GM21576 (cell line): ENCODE results near the gene ENOX2.
"Not testable (repeated sequence)": the region's sequence is repeated elsewhere in the genome, so short reads cannot be mapped to it uniquely, and the experiment has no call there.

Experiments used
- ATAC-seq: cut with Tn5 transposase; IDR thresholded peaks from one replicate; pipeline ENCODE4 v1.9.1; 2021; ENCODE audit warnings: mild to moderate bottlenecking, moderate library complexity; ENCODE audit not compliant: unreplicated experiment

Gene ENOX2

DNA sequence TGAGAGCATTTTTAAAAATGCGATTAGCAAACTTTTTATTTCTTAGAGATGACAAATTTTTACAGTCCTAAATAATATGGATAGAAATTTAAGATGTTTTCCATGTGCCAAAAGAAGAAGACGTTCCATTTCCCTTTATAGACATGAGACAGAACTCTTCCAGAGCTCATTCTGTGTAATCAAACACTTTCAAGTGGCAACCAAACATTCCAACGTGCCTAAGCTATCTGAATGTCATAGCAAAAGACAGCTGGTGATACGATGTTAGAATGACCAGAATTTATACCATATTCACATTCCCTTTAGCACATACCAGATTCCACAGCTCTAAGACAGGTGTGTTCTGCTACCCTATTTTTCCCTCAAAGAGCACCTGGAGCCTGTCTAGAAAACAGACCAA is 133.2 kb downstream of the ENOX2 start:
- ATAC-seq = no peak

DNA sequence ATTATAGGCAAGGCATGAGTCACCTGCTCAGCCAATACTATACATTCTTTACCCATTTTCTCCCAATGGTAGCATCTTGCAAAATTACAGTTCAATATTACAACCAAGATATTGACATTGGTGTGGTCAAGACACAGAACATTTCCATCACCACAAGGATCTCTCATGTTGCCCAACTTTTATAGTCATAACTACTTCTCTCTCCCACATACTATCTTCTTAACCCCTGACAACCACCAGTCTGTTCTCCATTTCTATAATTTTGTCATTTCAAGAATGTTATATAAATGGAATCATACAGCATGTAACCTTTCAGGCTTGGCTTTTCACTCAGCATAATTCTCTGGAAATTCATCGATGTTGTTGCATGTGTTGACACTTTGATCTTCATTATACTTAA is 144.9 kb downstream of the ENOX2 start:
- no peak for ATAC-seq

GRCh38 chrX:130756233-130756632 is 146.8 kb downstream of the ENOX2 start:
- ATAC-seq = no peak

DNA sequence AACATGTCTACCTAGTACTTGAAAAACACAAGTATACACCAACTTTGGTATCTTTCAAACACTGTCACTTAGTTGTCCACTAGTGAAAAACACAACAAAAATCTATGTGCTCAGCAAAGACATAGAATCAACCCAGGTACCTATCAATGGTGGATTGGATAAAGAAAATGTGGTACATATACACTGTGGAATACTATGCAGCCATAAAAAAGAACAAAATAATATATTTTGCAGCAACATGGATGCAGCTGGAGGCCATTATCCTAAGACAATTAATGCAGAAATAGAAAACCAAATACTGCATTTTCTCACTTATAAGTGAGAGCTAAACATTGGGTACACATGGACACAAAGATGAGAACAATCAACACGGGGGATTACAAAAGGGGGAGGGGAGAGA is 148.7 kb downstream of the ENOX2 start:
- no peak for ATAC-seq

DNA sequence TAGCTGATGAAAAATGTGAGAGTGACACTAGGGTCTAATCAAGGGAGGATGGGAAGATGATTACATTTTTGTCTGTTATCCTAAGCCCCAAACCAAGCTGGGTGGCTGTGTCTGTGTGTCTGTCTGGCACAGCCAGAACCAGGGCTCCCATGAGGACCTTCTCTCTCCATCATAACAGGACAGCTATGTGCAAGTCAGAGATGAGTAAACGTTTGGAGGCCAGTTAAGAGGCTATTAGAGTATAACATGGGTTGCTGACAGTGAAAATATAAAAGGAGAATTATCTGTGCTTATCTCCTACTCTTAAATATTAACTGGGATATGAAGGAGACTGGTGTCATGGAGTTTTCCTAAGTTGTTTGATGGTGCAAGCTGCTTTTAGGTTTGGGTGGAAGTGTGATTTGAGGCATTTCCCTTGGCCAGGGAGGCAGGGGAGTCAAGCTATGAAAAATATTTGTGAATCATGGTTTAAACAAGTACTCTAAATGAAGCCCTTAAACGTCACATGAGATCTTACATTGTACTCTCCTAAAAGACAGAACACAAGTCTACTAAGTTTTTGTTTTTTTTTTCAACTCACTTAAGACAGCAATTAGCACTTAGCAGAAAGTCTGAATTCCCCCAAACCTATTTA is 156.2 kb downstream of the ENOX2 start:
- ATAC-seq = no peak

DNA sequence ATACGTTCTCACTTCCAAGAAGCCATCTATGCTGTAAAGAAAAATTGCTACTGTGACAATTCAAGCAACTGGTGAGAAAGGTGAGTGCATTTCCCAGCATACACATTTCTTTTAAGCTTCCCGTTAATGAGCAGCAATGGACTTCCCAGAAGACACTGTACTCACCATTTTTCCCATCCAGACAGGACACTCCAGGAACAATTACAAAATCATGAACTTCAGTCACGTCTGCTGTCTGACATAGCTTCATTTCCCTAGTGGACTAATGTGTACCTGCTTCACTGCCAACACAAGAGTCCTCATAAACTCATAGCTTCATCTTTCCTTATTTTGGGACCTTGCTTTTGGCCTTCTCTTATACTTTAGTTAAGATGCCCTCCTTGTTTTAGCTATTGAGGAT is 156.9 kb downstream of the ENOX2 start:
- ATAC-seq = no peak

- no peak for ATAC-seq
Observed at GRCh38 chrX:130741584-130741983, 161.4 kb downstream of the ENOX2 start.

GRCh38 chrX:130741151-130741550 is 161.9 kb downstream of the ENOX2 start:
- no peak for ATAC-seq

GRCh38 chrX:130738638-130739195 is 164.3 kb downstream of the ENOX2 start:
- ATAC-seq = no peak

DNA sequence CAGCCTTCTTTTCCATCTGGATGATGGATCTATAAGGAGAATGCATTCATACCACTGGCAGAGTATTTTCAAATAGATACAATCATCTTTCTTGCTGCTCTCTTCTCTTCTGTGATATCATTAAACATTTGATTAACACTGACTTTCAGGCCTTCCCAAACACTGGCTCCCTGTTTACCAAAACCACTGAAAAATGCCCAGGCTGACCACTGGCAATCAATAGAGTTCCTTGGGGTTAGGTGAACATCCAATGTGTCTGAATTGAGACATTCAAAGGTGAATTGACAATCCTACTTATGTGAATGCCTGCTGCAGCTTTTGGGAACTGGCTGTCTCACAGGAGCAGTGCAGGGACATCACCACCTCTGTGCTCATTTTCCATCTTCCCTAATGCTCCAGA is 168.3 kb downstream of the ENOX2 start:
- no peak for ATAC-seq

DNA sequence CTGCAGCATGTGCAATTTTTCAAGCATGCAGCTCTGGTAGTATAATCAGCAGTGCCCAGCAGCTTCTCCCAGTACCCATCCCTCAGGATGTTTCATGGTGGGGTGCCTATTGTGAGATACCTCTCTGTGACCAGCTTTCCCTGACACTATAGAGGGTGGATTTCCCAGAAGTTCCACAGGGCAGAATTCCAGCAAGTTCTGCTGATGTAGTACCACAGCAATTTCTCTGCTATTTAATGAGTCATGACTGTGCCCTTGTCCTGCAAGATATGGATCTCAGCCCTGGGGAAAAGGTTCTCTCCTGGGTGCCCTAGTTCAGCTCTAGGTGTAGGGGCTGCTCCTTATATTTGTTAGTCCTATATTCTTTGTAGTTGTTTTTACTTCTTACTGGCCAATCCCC is 174.8 kb downstream of the ENOX2 start:
- no peak for ATAC-seq

DNA sequence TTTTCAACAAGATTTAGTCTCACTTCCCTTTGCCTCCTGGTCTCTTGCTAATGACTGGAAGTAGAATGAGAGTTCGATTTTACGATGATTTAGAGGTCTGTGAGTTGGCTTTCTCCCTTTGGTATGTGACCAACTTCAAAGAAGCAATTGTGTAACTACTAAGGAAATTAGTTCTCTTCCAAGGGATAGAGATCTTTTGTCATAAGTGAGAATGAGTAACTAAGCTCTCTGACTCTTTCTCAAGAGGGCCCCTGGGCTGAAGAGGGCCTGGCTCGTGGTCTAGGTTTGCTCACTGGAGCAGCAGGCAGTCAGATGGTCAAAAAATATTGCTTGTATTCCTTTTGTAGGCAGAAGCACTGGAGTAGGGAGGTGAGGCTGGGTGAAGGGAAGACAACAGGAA is 176.3 kb downstream of the ENOX2 start:
- no peak for ATAC-seq

- no peak for ATAC-seq
Observed at GRCh38 chrX:130725519-130725918, 177.5 kb downstream of the ENOX2 start.

GRCh38 chrX:130719413-130719812 is 183.6 kb downstream of the ENOX2 start:
- ATAC-seq = no peak

DNA sequence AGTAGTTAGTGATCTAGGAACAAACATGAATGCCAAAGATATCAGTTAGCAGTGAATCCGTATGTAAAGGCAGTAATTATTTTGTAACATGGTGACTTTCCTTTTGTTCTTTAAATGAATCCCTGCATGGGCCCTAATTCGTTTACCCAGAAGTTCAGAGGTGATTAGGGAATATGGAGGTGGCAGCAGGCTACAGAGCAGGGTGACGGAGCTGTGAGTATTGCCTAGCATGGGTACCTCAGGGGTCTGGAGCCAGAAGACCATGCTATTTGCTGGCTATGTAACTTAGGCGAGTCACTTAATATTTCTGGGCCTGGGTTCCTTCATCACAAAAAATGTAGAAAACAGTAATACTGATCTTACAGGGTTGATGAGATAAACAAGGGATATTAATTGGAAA is 184.9 kb downstream of the ENOX2 start:
- ATAC-seq = no peak

GRCh38 chrX:130716781-130717413 is 186.1 kb downstream of the ENOX2 start:
- no peak for ATAC-seq

GRCh38 chrX:130716346-130716745 is 186.7 kb downstream of the ENOX2 start:
- no peak for ATAC-seq

GRCh38 chrX:130715299-130715698 is 187.7 kb downstream of the ENOX2 start:
- no peak for ATAC-seq

GRCh38 chrX:130714665-130715064 is 188.3 kb downstream of the ENOX2 start:
- ATAC-seq = no peak

- no peak for ATAC-seq
Observed at GRCh38 chrX:130714135-130714534, 188.9 kb downstream of the ENOX2 start.

- not testable (repeated sequence) for ATAC-seq
Observed at GRCh38 chrX:130709178-130709577, 193.8 kb downstream of the ENOX2 start.

DNA sequence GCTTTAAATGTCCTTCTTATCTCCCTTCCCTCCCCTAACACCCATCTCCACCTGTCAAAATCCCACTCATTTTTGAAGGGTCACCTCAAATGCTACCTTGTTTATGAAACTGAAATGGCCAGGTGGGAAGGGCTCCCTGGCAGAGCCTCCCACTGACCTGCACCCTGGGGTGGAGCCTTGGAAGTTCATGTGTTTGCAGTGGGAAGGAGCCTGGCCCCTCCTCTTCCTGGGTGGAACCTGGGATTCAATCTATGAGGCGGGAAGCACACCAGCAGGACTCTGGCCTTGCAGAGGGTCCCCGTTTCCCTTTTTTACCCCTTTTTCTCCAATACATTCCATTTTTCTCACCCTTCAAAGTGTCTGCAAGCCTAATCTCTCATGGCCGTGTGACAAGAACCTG is 197.4 kb downstream of the ENOX2 start:
- ATAC-seq = no peak
